NCI-H446 treated with DMSO at 0.1 percent for 48 hours (cell line): Measurements from ENCODE around the gene ICAM2.
"Not testable (repeated sequence)": the region's sequence is repeated elsewhere in the genome, so short reads cannot be mapped to it uniquely, and the experiment has no call there.

Source experiments
- DNase-seq: peaks from one replicate; lab custom pipeline; 2025; lab: John Stamatoyannopoulos, UW

The ICAM2 gene

DNA sequence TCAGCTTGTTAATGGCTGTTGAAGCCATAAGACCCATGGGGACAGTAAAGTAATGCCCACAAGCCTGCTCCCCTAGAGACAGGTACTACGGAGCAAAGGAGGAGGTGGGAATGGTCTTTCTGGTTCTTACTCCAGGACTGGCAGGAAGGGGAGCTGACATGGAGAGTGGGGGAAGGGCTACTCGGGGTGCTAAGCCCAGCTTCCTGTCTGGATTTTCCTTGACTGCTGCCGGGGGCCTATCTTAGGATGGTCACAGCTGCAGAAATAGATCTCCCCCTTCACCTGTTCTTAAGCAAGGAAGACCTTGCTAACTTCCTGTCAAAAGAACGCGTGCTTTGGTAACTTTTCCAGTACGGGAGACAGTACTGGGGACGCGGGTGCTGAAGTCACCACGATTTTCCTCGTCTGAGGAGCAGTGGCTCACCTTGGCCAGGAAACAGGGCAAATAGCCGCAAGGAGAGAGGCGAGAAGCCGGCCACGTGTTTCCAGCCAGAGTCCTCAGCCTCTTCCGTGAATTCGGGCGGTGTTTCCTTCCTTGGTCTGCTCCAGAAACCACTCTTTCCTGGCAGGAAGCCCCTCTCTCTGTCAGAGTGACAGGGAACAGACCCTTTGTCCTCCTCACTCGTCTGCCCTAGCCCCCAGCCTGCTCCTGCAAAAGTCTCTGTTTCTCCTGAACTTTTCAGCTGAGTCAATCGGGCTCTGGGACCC is 22.9 kb downstream of the ICAM2 start:
- no peak for DNase-seq

DNA sequence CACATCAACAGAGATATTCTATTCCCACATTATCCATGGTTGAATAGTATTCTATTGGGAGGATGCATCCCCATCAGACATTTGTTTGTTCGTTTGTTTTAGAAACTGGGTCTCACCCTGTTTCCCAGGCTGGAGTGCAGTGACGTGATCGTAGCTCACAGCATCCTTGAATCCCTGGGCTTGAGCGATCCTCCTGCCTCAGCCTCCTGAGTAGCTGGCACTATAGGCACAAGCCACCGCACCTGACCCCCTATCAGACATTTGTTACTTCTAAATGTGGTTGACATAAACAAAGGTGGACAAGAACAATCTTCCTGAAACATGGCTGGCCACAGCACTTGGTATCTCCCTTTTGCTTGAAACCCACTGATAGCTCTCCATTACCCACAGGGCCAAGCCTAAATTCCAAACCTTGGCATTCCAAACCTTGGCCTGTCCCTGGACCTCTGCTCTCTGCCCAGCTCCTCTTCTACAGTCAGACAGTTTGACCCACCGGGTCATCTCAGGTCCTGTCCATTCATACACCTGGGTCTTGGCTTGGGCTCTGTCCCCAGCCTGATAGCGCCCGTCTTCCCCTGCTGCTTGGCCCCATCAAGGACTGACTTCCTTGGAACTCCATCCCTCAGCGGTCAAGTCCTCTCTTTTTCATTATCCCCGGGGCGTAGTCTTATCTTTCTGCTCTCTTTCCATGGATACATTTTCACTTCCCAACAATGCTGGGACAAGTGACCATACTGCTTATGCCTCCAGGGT is 23.8 kb downstream of the ICAM2 start:
- DNase-seq, result no peak

DNA sequence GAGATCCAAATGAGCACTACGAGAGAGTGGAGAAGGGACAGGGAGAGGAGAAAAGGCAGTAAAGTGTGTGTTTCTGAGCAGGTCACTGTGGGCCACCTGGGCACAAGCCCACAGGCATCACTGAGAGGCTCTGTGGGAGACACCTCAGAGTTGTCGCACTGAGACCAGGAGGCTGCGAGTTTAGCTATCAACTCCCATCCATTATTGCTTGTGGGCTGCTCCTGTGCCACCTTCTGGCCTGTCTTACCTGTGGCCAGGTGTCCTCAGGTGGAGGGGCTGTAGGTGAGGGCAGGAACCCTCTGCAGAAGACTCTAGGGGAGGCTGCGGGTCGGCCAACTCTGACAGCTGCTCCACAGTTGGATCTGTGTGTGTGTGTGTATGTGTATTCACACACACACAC is 24.8 kb downstream of the ICAM2 start:
- no peak for DNase-seq

DNA sequence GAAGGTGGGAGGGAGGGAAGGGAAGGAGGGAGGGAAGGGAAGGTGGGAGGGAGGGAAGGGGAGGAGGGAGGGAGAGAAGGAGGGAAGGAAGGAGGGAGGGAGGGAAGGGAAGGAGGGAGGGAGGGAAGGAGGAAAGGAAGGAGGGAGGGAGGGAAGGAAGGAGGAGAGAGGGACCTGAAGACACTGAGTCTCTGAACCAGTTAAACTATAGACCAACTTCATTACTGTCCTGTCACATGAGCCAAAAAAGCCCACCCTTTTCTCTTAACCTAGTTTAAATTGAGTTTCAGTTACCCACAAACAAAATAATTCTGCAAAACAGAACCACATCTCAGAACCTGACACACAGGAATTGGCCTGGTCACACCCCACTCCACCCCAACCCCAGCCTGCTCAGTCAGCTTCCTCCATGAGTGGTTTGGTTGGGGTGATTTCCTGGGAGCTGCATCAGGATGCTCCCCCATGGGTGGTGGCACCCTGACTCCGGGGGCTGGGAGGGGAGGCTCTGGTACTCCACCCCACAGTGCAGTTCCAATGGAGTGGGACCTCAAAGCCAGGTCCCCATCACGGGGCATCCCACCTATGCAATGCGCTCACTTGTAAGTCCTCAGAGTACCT is 27.0 kb downstream of the ICAM2 start:
- no peak for DNase-seq

DNA sequence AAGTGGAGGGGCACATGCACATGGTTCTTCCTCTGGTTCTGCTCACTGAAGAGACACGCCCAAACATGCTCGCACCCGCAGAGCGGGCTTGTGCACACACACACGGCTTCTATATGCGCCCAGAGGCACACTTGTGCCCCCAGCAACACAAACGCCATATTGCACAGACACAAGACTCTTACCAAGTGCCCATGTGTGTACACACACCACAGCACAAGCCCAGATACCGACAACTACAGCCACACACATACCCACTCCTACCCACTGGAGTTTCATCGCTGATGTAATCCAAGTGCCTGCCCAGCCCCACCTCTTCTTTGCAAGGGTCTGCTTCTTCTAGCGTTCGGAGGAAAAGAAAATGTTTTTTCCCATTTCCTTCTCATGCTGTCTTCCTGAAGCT is 28.8 kb downstream of the ICAM2 start:
- DNase-seq, result no peak

DNA sequence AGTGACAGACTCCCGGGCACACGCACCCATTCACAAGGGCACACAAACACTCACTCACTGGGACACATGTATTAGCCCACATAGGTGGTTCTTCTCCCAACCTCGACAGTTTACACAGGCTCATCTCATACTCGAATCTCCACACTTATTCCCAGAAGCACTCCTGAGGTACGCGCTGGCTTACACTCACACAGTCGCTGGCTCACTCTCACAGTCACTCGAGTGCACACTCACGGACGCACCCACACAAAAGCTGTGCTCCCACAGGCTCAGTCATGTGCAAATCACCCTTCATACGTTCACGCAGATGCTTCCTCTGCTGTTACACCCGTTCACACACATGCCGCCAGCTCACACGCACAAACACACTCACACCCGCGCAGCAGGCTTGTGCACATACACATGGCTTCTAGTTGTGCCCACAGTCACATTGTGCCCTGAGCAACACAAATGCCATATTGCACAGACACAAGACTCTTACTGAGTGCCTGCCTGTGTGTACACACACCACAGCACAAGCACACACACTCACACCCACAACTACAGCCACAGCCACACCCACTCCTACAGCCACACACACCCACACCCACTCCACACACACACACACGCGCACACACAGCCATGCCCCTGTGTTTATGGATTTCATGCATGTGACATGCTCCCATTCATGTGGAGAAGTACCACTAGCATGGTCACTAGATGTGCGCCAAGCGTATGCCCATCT is 30.6 kb downstream of the ICAM2 start:
- no peak for DNase-seq

DNA sequence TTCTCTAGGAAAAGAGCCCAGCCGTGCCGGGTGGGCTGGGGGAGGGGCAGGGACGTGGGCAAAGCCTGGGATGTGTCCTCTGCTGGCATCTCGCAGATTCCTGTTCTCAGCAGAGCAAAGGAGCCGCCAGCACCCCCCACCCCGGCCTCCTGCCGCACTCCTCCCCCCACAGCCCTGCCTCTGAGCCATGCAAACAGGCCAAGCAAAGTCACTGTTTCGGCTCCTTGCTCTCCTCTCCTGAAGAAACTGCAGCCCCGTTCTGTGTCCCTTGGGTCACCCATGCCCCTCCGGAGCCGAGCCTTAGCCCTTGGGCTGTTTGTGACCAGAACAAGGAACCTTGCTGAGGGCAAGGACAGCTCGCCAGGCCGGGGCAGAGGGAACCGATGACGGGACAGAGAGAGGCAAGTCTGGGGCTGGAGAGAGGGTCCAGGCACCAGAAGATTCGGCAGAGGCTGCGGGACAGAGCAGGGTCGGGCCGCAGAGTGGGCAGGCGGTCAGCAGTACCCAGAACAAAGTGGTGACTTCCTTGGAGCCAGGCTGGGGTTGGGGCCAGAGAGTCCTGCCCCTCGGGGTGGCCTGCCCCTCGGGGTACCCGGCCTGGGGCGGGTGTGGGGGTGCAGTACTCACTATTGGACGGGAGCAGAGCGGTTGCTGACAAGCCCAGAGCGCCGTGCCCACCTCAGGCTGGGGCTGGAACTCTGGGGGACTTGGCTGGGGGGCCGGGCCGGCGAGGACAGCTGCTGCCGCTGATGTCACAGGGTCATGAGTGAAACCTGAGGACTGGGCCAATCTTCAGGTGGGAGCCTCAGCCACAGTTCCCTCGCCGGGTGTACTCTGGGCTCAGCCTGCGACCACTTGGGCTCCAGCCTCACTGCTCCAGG is 31.5 kb downstream of the ICAM2 start:
- no peak for DNase-seq

DNA sequence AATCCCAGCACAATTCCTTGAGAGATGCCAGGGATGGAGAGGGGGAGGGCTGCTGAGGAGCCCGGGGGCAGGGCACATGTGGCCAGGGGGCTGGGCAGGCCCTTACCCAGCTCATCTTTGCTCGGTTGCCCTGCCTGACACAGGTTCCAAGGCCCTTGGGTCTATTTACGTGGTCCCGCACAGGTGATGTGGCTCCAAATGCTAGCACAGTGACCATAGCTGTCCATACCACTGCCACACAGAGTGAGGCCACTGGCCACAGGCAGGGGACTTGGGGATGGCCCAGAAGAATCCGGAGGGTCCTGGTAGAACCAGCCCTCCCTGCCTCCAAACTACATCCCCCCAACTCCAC is 32.3 kb downstream of the ICAM2 start:
- DNase-seq, result no peak

DNA sequence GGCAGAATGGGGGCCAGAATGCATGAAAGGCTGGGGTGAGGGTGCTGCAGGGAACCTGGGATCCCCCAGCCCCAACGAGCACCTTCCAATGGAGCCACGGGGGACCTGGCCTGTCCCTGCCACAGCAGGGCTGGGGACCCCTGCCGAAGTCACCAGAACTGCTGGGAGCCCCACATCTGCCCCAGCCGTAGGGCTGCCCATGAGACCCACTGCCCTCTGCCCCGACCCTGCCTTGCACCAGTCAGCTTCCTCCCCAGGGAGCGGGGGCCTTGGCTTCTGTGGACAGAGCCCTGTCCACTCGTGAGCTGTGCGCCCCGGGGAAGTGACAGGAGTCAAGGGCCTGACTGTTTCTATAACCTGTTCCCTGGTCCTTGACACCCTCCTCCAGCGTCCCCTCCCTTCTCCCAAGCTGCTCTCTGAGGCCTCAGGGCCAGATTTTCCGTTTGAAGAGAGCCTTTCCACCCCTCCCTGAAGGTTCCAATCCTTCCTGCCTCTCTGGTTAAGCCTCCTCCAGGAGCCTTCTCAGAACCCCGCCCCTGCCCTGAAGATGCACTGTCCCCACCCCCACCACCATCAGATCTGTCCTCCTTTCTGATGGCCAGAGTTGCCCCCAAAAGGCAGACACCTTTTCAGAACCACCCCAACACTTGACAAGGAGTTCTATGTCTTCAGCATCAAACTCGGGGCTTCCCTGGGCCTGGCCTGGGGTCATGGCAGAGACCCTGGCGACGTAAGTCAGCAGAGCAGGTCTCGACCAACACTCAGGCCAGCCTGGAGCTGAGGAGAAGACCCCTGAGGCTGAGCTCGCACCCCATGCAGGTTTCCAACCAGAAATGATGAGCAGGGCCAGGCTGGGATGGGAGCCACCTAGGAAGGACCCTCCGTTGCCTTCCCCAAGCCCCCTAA is 33.0 kb downstream of the ICAM2 start:
- no peak for DNase-seq

DNA sequence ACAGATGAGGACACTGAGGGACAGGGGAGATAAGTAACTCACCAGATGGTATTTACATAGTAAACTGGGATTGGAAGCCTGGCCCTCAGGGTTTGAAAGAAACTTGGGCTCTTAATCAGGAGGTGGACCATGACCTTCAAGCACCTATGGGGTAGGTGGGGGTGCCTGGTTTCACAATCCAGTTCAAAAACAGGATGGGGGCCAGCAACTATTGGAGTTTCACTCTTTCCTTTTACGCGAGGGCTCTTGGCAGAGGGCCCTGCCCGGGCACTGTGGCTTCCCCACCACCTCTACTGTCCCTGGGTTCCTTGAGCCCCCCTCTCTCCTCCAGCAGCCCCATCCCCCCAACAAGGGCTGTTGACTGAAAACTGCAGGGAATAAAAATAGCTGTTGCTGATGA is 33.6 kb downstream of the ICAM2 start:
- DNase-seq, result no peak

DNA sequence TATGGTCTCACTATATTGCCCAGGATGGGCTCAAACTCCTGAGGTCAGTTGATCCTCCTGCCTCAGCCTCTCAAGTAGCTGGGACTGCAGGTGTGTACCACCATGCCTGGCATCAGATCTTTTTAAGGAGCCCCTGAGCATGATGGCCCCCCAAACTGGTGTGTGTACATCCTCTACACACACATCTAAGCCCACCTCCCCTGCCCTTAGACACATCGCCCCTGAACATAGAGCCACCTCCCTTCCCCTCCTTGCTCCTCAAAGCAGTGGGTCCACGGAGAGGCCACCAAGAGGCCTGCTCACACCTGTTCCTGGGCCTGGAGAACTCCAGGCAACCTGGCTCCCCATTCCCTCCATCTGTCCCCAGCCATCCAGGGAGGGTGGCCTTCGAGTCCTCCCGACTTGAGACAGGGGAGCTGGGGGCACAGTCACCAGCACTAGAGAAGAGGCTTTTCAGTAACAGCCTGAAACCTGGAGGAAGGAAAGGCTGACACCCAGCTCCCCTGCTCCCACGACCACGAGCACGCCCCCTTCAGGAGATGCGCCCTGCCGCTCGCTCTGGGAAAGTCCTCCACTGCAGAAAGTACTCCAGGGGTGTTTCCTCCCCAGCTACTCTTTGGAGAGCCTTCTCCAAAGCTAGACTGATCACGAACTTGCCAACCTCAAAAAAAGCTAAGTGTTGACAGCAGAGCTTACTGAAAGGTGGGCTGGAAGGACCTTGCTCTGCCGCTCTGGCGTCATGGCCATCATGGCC is 34.9 kb downstream of the ICAM2 start:
- no peak for DNase-seq

DNA sequence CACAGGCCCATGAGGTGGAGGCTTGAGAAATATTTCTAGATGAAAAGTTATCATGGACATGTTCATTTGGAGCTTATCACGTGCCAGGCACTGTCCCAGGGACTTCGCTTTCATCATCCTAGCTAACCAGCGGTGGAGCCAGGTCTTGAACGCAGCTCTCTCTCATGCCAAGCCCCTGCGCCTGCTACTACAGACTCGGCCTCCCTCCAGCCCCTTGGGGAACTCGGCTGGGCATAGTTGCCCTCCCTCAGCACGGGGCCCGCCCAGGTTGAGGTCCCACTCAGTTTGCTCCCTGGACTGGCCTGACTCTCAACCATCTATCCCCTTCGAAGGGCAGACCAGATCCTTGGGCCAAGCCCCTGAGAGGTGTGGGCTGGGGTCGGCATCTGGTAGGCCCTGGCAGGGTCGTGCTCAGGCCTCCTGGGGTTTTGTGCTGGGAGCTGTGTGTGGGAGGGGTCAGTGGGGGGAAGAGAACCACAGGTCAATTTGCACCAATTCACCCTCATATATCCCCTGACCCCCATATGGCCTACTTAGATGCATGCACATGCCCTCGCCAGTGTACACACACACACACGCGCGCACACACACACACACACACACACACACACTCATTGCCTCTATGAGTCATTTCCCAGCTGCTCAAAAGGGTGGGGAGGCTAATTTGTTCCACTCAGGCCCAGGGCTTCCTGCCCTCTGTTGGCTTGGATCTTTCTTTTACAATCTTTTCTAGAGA is 35.6 kb downstream of the ICAM2 start:
- no peak for DNase-seq

DNA sequence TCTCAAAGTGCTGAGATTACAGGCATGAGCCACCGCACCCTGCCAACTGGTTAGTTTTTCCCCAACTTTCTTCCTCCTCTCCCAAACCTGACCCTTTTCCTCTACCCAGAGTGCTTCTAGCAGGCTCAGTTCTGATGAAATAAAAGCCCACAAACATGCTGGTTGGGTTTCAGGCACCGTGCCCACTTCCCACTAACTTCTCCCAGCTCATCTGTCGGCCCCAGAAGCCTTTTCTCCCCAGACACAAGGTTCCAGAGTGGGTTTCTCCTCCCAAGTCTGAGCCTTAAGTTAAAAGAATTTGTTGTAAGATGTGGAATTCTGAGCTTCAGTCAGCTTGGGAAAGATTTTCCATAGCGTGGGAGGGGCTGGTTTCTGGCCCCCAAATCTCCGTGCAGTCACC is 36.2 kb downstream of the ICAM2 start:
- no peak for DNase-seq

DNA sequence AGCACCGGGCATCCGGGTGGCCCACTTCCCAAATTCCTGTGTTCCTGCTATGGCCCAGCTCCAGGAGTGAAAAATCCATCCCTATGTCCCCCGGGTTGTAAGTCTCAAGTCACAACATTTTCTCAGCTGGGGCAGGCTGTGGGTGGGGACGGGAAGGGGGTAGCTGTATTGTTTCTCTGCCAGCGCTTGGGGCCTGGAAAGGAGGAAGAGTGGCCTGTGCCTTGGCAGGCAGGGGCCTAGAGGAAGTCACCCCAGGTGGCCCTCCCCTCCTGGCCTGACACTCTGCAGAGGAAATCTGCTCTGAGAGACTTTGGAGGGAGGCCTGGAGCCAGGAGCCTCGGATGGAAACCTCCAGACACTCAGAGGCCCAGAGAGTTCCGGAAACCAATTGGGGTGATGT is 37.1 kb downstream of the ICAM2 start:
- DNase-seq, result no peak

DNA sequence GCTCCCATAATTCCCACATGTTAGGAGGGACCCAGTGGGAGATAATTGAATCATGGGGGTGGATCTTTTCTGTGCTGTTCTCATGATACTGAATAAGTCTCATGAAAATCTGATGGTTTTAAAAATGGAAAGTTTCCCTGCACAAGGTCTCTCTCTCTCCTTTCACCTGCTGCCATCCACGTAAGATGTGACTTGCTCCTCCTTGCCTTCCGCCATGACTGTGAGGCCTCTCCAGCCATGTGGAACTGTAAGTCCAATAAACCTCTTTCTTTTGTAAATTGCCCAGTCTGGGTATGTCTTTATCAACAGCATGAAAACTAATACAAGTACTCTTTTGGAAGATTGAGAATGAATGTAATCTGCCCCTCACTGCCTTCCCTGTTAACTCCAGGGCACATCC is 37.8 kb downstream of the ICAM2 start:
- not testable (repeated sequence) for DNase-seq

DNA sequence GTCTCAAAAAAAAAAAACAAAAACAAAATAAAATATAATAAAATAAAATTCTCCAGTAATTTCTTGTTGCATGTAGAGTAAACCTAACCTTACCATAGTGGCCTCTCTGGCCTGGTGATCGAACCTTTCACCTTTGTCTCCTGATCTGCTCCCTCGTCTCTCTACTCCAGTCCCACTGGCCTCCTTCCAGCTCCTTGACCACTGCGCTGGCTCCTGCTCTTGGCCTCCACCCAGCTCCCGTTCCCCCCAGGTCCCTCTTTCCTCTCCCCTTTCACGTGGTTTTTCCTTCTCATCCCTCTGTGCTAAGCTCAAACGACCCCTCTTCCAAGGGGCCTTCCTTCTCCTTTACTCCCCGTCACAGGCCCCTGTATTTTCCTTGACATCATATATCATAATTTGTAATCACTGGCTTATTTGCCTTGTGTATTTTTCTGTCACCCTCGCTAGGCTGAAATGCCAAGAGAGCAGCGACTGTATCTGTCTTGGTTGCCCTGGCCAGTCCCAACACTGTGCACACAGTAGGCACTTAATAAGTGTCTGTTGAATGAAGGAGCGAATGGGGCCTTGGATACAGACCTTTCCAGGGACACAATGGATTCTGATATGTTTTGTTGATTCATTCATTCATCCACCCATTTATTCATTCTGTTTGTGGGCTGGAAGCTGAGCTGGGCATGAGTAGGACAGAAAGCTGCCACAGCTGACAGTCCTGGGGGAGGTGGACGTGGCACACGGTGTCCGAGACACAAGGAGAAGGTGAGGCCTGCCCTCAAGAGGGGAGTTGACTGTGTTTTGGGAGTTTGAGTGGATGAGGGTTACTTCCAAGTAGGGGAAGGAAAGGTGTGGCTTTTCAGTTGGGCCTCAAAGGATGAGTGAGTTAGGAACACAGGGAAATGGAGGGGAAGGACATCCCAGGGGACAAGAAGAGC is 41.9 kb downstream of the ICAM2 start:
- DNase-seq, result no peak

DNA sequence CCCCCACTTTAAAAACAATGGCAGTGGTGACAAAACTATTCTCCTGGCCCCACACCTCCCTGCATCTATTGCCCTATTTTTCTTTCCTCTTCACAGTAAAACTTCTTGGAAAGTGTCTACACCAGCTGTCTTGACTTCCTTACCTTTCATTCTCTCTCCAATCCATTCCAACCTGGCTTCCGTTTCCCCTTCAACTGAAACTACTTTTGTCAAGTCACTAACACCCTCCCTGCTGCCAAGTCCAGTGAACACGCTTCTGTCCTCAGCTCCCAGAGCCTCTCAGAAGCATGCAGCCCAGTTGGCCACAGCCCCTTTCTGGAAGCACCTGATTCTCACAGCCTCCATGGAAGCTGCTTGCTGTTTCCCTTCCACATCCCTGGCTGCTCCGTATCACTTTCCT is 43.7 kb downstream of the ICAM2 start:
- no peak for DNase-seq

DNA sequence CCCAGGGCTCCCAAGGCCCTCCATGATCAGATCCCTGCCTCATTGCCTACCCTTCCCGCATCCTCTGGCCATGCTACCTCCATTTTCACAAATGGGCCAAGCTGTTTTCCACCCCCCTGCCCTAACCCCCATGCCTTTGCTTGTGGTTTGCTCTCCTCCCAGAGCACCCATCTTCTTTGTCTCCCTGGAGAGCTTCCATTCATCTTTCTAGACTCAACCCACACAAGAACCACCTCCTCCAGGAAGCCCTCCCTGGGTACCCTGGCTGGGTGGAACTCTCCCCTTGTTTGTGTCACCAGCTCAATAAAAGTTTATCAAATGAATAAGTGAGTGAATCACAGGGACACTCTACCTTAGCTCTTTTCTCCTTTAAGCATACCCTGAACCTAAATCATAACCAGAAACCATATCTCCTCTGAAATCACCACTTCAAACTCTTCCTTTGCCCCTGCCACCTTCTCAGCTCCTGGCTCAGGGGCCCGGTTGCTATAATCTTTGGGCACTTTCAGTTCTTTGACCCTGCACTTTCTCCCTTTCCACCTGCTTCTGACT is 44.8 kb downstream of the ICAM2 start:
- no peak for DNase-seq
